HepG2 (cell line): Measurements from ENCODE around the gene PXDC1. TPM values are rescaled to one million over a fixed set of nuclear protein-coding genes. Genes with fewer than 3 reads are reported as not detected.

Source experiments
- ATAC-seq: fragments of 200-7000 bp; cut with Tn5 transposase; 3 replicates; pipeline ENCODE4 v1.9.1; 2020; ENCODE audit warnings: mild to moderate bottlenecking, moderate library complexity
- BruUV-seq: library from RNA; stranded (reverse); fragments of 400-500 nt; replicated peaks from 2 replicates; lab custom pipeline; 2021; lab: Mats Ljungman, UMichigan
- CTCF ChIA-PET: fragments of 300-600 bp; formaldehyde crosslinking; extraction: SDS; loops from one replicate; lab custom pipeline; 2021; ENCODE audit warnings: low total read pairs, inconsistent platforms, low intra/inter-chr PET ratio; lab: Yijun Ruan, JAX
- POLR2A ChIA-PET: fragments of 350-600 bp; sonication (Branson Sonifier 250); formaldehyde crosslinking; loops from one replicate; lab custom pipeline; 2020; ENCODE audit warnings: antibody characterized with exemption, inconsistent platforms; lab: Yijun Ruan, JAX
- DNase-seq: peaks from one replicate; pipeline ENCODE4 v3.0.0-alpha.2; 2015; ENCODE audit warnings: low spot score
- FAIRE-seq: peaks from 3 replicates; lab custom pipeline; 2011; peaks lifted over from hg19 to GRCh38; lab: Jason Lieb, UNC
- H2AFZ ChIP-seq: one replicate; pipeline ENCODE4 v1.6.1; 2011; ENCODE audit warnings: low read length, inconsistent platforms
- H3K27ac ChIP-seq: fragments of 300-600 bp; 3 replicates; pipeline ENCODE4 v1.8.0; 2011; ENCODE audit warnings: mixed run types, mild to moderate bottlenecking, mixed read lengths, low read length, inconsistent platforms; ENCODE audit not compliant: insufficient read depth; ENCODE audit errors: extremely low read length
- H3K27me3 ChIP-seq, 2 experiments: fragments of 200-600 bp in 1 of 2; 2 replicates in 1 of 2; 3 replicates in 1 of 2; pipeline versions ENCODE4 v1.6.0 to v1.8.0; 2011; ENCODE audit warnings: low read length in 2 of 2, mild to moderate bottlenecking in 2 of 2, moderate library complexity in 2 of 2, inconsistent platforms in 1 of 2; ENCODE audit not compliant: insufficient read depth in 2 of 2, control insufficient read depth in 1 of 2
- H3K36me3 ChIP-seq, 2 experiments: fragments of 200-600 bp in 1 of 2; replicated peaks in 1 of 2; 2 replicates in 1 of 2; 3 replicates in 1 of 2; pipeline versions ENCODE4 v1.5.1 to v1.8.0; 2011; ENCODE audit warnings: low read length in 2 of 2, inconsistent platforms in 1 of 2; ENCODE audit not compliant: insufficient read depth in 2 of 2, control insufficient read depth in 1 of 2
- H3K4me1 ChIP-seq: 2 replicates; pipeline ENCODE4 v1.5.1; 2012; ENCODE audit warnings: low read length, inconsistent platforms; ENCODE audit not compliant: insufficient read depth
- H3K4me2 ChIP-seq: 2 replicates; pipeline ENCODE4 v1.6.0; 2011; ENCODE audit warnings: low read depth, low read length, inconsistent platforms
- H3K4me3 ChIP-seq, 3 experiments: fragments of 200-600 bp in 1 of 3; sonication (generic), shearing (Covaris generic) in 1 of 3; replicated peaks in 1 of 3; 2 replicates each; pipeline ENCODE4 v1.5.1; 2011 to 2016; ENCODE audit warnings: low read length in 3 of 3, inconsistent platforms in 2 of 3, low read depth in 2 of 3, mild to moderate bottlenecking in 2 of 3, control low read depth in 1 of 3, mixed read lengths in 1 of 3; ENCODE audit not compliant: insufficient read depth in 1 of 3
- H3K79me2 ChIP-seq: one replicate; pipeline ENCODE4 v1.6.1; 2011; ENCODE audit warnings: low read length, inconsistent platforms; ENCODE audit not compliant: insufficient read depth
- H3K9ac ChIP-seq: 2 replicates; pipeline ENCODE4 v1.6.0; 2011; ENCODE audit warnings: mild to moderate bottlenecking, low read depth, low read length, inconsistent platforms; ENCODE audit not compliant: insufficient read depth
- H3K9me3 ChIP-seq: 2 replicates; pipeline ENCODE4 v1.5.1; 2012; ENCODE audit warnings: mild to moderate bottlenecking, low read length
- H4K20me1 ChIP-seq: 2 replicates; pipeline ENCODE4 v1.6.0; 2011; ENCODE audit warnings: inconsistent platforms, mild to moderate bottlenecking, low read length, moderate library complexity; ENCODE audit not compliant: insufficient read depth
- AKAP8 ChIP-seq: sonication (generic); formaldehyde crosslinking; IDR thresholded peaks from 2 replicates; pipeline ENCODE4 v1.5.1; 2020; ENCODE audit warnings: mild to moderate bottlenecking, missing genetic modification reagents
- ZMYM3 ChIP-seq: sonication (generic); formaldehyde crosslinking; IDR thresholded peaks from 2 replicates; pipeline ENCODE4 v1.5.1; 2020; ENCODE audit warnings: mild to moderate bottlenecking, missing genetic modification reagents
- ZNF362 ChIP-seq: sonication (generic); formaldehyde crosslinking; IDR thresholded peaks from 2 replicates; pipeline ENCODE4 v1.4.0; 2020; ENCODE audit warnings: missing genetic modification reagents, mild to moderate bottlenecking, borderline replicate concordance
- WGBS: methylation state at CpG from one replicate; pipeline ENCODE4 v1.1.6; 2017; ENCODE audit warnings: low lambda C conversion rate; 5-methylcytosine and 5-hydroxymethylcytosine counted together
- in situ Hi-C: cut with HindIII; loops from 2 replicates; pipeline ENCODE4 v1.10.0; 2017; ENCODE audit warnings: low pct_unique_long_range_greater_than_20kb; ENCODE audit not compliant: extremely low pct_ligation_motif_present
- intact Hi-C: fragments of 100-400 bp; cut with micrococcal nuclease; formaldehyde crosslinking; loops from one replicate; pipeline ENCODE4 v1.10.0; 2022; ENCODE audit not compliant: unreplicated experiment
- polyA plus RNA-seq, 8 experiments: library from polyadenylated mRNA; depleted of rRNA in 3 of 8; stranded (reverse) in 7 of 8; unstranded in 1 of 8; fragments of >200 nt; fragmentation: Illumina TruSeq in 4 of 8; extraction: Trizol in 4 of 8; gene quantifications; 2 replicates each; pipeline versions ENCODE4 v1.2.1 to v1.2.3, GENCODE V29; 2011 to 2016; ENCODE audit warnings: low read depth in 4 of 8, missing spikeins in 1 of 8, mixed read lengths in 1 of 8; ENCODE audit not compliant: insufficient read depth in 1 of 8
- total RNA-seq, 5 experiments: library from RNA; depleted of rRNA; stranded (reverse); fragments of >200 nt; fragmentation: Illumina TruSeq; extraction: Trizol; gene quantifications; 2 replicates each; pipeline ENCODE4 v1.2.3, GENCODE V29; 2016; ENCODE audit warnings: low read depth in 1 of 5
- TF ChIP-seq, protein P1 (sequence below): sonication (generic); formaldehyde crosslinking; IDR thresholded peaks from 2 replicates; pipeline ENCODE4 v1.9.0; 2022; ENCODE audit warnings: missing genetic modification reagents, mild to moderate bottlenecking, borderline replicate concordance
- TF ChIP-seq, protein P2 (sequence below): sonication (generic); formaldehyde crosslinking; IDR thresholded peaks from 2 replicates; pipeline ENCODE4 v1.5.1; 2020; ENCODE audit warnings: mild to moderate bottlenecking, missing genetic modification reagents, moderate library complexity

Gene PXDC1
- total and polyA plus RNA-seq, 2 of the 13 experiments (the other 11 are each of a cell fraction or from before 2014, with no cell fraction given): 32.4 to 34.7 TPM

DNA sequence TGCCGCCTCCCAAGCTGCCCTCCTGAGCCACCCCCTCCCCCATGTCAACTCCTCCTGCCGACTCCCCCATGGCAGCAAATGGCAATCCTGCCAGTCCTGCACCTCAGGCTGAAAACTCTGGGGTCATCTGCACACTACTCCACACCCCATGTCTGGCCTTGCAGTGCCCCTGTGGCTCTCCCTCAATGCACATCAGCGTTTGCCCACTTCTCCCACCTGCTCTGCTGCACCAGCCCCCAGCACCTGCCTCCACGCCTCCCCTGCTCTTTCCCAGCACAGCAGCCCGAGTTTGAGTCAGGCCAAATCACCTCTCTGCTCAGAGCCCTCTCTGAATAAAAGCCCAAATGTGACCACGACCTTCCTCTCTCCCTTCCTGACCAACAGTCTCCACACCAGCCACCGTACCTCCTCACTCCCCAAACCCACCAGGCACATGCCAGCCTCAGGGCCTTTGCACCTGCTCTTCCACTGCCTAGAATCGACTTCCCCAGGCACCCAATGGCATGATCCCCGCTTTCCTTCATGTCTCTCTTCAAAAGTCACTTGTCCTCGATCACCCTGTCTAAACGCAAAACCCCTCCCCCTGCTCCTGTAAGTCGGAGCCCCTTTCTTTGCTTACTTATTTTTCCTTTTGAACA is 4.3 kb downstream of the PXDC1 start:
- TF ChIP-seq ZNF362 (CRISPR knock-in tag) (no peak), AKAP8 (CRISPR knock-in tag) (0 out of 2 replicates have a peak, but pooled peaks have one; percentile 32), ZMYM3 (CRISPR knock-in tag) (peak; percentile 67; the same call in 1 of the 2 replicates)
- TF ChIP-seq, protein P1, sequence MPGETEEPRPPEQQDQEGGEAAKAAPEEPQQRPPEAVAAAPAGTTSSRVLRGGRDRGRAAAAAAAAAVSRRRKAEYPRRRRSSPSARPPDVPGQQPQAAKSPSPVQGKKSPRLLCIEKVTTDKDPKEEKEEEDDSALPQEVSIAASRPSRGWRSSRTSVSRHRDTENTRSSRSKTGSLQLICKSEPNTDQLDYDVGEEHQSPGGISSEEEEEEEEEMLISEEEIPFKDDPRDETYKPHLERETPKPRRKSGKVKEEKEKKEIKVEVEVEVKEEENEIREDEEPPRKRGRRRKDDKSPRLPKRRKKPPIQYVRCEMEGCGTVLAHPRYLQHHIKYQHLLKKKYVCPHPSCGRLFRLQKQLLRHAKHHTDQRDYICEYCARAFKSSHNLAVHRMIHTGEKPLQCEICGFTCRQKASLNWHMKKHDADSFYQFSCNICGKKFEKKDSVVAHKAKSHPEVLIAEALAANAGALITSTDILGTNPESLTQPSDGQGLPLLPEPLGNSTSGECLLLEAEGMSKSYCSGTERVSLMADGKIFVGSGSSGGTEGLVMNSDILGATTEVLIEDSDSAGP: 0 out of 2 replicates have a peak, but pooled peaks have one; percentile 8
- TF ChIP-seq, protein P2, sequence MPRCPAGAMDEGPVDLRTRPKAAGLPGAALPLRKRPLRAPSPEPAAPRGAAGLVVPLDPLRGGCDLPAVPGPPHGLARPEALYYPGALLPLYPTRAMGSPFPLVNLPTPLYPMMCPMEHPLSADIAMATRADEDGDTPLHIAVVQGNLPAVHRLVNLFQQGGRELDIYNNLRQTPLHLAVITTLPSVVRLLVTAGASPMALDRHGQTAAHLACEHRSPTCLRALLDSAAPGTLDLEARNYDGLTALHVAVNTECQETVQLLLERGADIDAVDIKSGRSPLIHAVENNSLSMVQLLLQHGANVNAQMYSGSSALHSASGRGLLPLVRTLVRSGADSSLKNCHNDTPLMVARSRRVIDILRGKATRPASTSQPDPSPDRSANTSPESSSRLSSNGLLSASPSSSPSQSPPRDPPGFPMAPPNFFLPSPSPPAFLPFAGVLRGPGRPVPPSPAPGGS (CRISPR knock-in tag): no peak
- Histone ChIP-seq H4K20me1 (peaks cover 49% of the 10 kb centered on the region), H3K4me3 (no peak overlapping the region), H3K4me2 (no peak overlapping the region), H3K79me2 (peaks cover 71% of the 10 kb centered on the region), H2AFZ (no peak overlapping the region), H3K27me3 (no peaks in the 10 kb centered on the region), H3K9ac (no peak overlapping the region), H3K27ac (no peak overlapping the region), H3K9me3 (no peaks in the 10 kb centered on the region), H3K36me3 (peaks cover 7 to 20% of the 10 kb centered on the region in 2 experiments; a peak in 3 of 5 replicates), H3K4me1 (peaks cover 77% of the 10 kb centered on the region)
- ChIA-PET POLR2A (no interaction called here), CTCF (interaction anchor here (1.2 to 2.3 kb wide), 7 partner anchors 30 to 244 kb away, joined by 4 to 17 read pairs (median 9); partner anchors contain the start of gene FAM50B)
- FAIRE-seq: no peak
- in situ Hi-C loops: loop anchor here (5.0 kb wide), 2 partner anchors 80 to 140 kb away; no protein-coding TSS in a partner anchor
- DNase-seq: no peak
- BruUV-seq: no TSS peak
- WGBS: 90% methylated on average over 12 of the region's 12 CpGs
- no peak for ATAC-seq
- intact Hi-C loops: no loop called here
